ENCODE results near the gene RAPGEF5. TPM values are rescaled to one million over a fixed set of nuclear protein-coding genes. Genes with fewer than 3 reads are reported as not detected.

The RAPGEF5 gene
- total RNA-seq, 4 donors from 2014 or later = 21.2 to 27.0 (median 24.1) TPM

DNA sequence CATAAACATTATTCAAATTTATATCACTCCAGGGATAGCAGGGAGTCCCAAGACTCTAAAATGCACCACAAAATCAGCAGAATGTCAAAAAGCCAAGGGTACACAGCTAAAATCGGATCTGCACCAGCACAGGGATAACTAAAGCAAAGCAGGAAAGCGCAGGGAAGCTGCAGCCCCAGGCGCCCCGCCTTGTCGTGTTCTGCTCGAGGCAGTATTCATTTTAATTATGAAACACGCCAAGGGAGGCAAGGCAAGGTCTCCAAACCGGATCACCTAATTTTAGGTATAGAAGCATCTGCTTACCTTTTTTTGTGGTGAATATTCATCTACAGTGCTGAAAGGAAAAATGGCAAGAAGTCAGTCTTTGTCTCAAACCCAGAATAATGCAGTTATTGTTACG is 199.4 kb downstream of the RAPGEF5 start:
- Histone ChIP-seq H3K9me3 (no peaks in the 10 kb centered on the region), H3K27ac (replicated peaks in 1 of 4) (no peak overlapping the region), H3K4me3 (no peak overlapping the region), H3K36me3 (peaks cover 0 to 36% (median 10%) of the 10 kb centered on the region in 4 donors), H3K27me3 (no peaks in the 10 kb centered on the region), H3K4me1 (no peaks in the 10 kb centered on the region)
- intact Hi-C loops (cut with DNase I) = no loop called here
- no peak for DNase-seq (ENCODE audit: extremely low spot score)
- TF ChIP-seq POLR2A (IDR thresholded peaks at IDR 0.05; ENCODE audit: low read depth) (no peak), EP300 (IDR thresholded peaks at IDR 0.05) (no peak), POLR2AphosphoS5 (IDR thresholded peaks at IDR 0.05) (no peak)
- TF ChIP-seq, protein P1, sequence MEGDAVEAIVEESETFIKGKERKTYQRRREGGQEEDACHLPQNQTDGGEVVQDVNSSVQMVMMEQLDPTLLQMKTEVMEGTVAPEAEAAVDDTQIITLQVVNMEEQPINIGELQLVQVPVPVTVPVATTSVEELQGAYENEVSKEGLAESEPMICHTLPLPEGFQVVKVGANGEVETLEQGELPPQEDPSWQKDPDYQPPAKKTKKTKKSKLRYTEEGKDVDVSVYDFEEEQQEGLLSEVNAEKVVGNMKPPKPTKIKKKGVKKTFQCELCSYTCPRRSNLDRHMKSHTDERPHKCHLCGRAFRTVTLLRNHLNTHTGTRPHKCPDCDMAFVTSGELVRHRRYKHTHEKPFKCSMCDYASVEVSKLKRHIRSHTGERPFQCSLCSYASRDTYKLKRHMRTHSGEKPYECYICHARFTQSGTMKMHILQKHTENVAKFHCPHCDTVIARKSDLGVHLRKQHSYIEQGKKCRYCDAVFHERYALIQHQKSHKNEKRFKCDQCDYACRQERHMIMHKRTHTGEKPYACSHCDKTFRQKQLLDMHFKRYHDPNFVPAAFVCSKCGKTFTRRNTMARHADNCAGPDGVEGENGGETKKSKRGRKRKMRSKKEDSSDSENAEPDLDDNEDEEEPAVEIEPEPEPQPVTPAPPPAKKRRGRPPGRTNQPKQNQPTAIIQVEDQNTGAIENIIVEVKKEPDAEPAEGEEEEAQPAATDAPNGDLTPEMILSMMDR (IDR thresholded peaks at IDR 0.05) = no peak
- WGBS = 88% methylated on average over 9 of the region's 9 CpGs

DNA sequence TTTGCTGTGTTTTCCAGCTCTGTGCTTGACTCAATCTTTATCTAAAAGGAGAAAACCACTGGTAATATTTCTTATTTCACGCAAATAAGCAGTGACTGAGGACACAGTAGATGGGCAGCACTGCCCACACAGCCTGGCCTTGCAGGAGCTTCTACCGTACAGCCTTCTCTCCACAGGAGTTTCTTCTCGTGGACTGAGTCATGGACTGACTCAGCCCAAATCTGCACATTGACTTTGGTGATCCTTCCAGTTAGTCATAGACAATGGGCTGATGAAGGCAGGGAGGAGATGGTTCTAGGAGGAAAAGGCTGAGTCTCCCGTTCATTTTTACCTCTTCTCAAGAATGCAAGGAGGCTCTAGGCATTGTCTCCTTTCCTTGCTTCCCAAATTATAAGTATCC is 200.7 kb downstream of the RAPGEF5 start:
- 74% methylated on average over 4 of the region's 4 CpGs for WGBS

DNA sequence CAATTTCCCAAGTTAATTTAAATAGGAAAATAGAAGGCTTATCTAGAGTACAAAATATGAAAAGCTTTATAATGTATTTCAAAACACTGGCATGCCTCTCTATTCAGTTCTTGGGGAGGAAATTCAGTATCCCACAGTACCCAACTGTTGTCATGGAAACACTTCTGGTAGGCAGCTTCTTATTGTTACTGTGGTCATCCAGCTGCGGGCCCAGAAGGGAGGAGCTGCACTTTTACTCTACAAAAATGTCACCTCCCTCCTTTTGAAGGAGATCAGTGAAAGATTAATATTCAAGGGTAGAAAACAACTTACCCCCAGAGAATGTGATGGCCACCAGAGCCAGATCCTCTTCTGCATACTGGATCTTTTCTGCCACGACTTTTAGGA is 202.8 kb downstream of the RAPGEF5 start:
- Histone ChIP-seq H3K27me3 (no peaks in the 10 kb centered on the region), H3K36me3 (peaks cover 0 to 41% (median 9%) of the 10 kb centered on the region in 4 donors), H3K4me1 (no peaks in the 10 kb centered on the region), H3K9me3 (no peaks in the 10 kb centered on the region), H3K4me3 (no peak overlapping the region), H3K27ac (replicated peaks in 1 of 4) (no peak overlapping the region)
- 63% methylated on average over 2 of the region's 2 CpGs for WGBS
- intact Hi-C loops (cut with DNase I) = no loop called here
- DNase-seq (ENCODE audit: extremely low spot score) = no peak
- TF ChIP-seq POLR2AphosphoS5 (IDR thresholded peaks at IDR 0.05) (no peak), POLR2A (IDR thresholded peaks at IDR 0.05; ENCODE audit: low read depth) (no peak), EP300 (IDR thresholded peaks at IDR 0.05) (no peak)
- TF ChIP-seq, protein P1 (IDR thresholded peaks at IDR 0.05) = no peak

More for the DNA sequence above, 200.7 kb downstream of the RAPGEF5 start:
- Histone ChIP-seq H3K27ac (replicated peaks in 1 of 4) (no peak overlapping the region), H3K9me3 (no peaks in the 10 kb centered on the region), H3K27me3 (no peaks in the 10 kb centered on the region), H3K4me3 (no peak overlapping the region), H3K36me3 (peaks cover 0 to 31% (median 10%) of the 10 kb centered on the region in 4 donors), H3K4me1 (no peaks in the 10 kb centered on the region)
- TF ChIP-seq POLR2AphosphoS5 (IDR thresholded peaks at IDR 0.05) = no peak
- TF ChIP-seq, protein P1 (IDR thresholded peaks at IDR 0.05) = no peak
- no peak for TF ChIP-seq EP300 (IDR thresholded peaks at IDR 0.05)
- no peak for TF ChIP-seq POLR2A (IDR thresholded peaks at IDR 0.05; ENCODE audit: low read depth)
- intact Hi-C loops (cut with DNase I) = no loop called here
- no peak for DNase-seq (ENCODE audit: extremely low spot score)

DNA sequence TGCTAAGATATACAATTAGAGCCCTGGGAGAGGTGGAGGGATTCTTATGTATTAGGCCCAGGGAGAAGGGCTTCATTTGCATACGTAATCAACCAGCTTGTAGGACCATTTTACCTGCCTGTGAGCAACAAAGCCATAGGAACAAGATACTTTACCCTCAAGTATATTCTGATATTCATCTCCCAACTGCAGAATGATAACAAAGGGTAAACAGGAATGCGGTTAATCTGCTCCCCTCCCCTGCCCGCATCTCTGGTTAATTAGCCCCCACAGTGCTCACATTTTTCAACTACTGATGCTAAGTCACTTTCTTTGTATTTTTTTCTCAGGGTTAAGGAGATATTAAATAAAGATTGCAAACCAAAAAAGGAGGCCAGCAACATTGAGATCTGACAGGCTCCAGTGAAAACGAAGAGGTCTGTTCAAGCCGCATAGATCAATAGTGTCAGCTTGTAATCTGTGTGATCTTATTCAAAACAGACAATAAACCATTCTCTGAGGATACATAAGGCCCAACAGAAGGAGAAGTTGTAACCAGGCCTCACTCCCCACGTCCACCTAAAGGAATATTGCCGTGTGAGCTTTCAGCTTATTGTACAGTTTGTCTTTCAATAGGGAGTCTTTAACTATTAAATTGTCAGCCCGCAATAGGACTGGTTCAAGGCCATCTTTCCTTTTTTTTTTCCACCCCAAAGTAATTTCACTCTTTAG is 203.4 kb downstream of the RAPGEF5 start:
- no peak for DNase-seq (ENCODE audit: extremely low spot score)
- no peak for TF ChIP-seq EP300 (IDR thresholded peaks at IDR 0.05)
- TF ChIP-seq, protein P1 (IDR thresholded peaks at IDR 0.05) = no peak
- TF ChIP-seq POLR2AphosphoS5 (IDR thresholded peaks at IDR 0.05) = no peak
- TF ChIP-seq POLR2A (IDR thresholded peaks at IDR 0.05; ENCODE audit: low read depth) = no peak
- 81% methylated on average over 8 of the region's 8 CpGs for WGBS
- intact Hi-C loops (cut with DNase I) = no loop called here
- no peaks in the 10 kb centered on the region for H3K4me1 ChIP-seq
- H3K27ac ChIP-seq (replicated peaks in 1 of 4) = no peak overlapping the region
- H3K36me3 ChIP-seq = peaks cover 0 to 41% (median 9%) of the 10 kb centered on the region in 4 donors
- H3K27me3 ChIP-seq = no peaks in the 10 kb centered on the region
- H3K4me3 ChIP-seq = no peak overlapping the region
- H3K9me3 ChIP-seq = no peaks in the 10 kb centered on the region

All from esophagus muscularis mucosa (tissue), 4 donors.